Stimulated activated CD4-positive, alpha-beta T cell treated with anti-CD3 and anti-CD28 coated beads, Interleukin-4, amount 100 ng/mL, for 1 hour (primary cell): Measurements from ENCODE around the gene SLC22A7.

ENCODE experiments used
- DNase-seq: peaks from one replicate; pipeline ENCODE4 v3.0.0-alpha.2; 2020

SLC22A7 gene

DNA sequence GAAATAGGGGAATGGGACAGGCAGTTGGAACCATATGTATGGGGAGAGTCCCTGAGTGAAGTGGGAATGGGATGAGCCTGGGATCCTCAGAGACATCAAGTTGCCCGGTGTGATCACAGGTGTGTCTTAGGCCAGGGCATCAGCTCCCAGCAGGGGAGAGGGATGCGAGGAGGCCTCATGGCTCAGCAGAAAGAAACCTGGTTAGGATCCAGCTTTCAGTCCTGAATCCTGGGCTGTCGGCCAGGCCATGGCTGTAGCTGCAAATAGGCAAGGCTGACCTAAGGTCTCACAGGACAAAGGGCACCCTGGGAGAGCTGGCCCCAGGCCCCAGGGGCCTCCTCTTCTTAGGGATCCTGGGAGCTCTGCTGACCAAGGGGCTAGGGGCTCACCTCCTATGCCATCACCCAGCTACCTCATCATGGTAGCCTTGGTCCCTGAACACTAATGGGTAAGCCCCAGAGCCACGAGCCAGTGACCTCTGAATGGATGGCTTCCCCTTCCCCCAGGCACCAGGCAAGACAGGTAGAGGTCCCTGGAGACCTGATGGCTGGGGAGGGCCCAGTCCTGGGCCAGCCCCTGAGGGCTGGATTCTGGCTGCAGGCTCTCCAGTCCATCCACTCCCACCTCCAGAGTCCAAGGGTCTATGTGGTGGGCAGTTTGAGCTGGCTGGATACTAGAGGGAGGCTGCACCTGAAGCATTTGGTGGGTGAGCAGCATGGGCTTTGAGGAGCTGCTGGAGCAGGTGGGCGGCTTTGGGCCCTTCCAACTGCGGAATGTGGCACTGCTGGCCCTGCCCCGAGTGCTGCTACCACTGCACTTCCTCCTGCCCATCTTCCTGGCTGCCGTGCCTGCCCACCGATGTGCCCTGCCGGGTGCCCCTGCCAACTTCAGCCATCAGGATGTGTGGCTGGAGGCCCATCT lies at the start of gene SLC22A7:
Gene SLC22A7 (plus strand): TSS at position 617 of the 921 bp plus-strand sequence. CDS start 99 bp downstream, at position 716.
- no peak for DNase-seq

DNA sequence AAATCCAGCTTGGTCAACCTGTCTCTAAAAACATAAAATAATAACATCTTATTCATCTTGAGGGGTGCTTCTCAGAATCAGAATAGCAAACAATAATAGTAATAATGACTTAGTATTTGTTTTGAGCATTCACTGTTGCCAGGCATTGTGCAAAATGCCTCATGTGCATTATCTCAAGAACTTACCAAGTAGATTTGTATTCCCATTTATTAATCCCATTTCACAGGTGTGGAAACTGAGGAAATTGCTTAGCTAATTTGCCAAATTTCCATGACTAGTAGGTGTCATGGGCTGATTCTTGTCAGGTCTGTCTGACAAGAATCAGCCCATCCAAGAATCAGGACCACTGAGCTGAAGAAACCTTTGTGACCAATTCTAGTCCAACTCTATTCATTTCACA lies 49.3 kb upstream of the SLC22A7 start:
- DNase-seq = no peak

- no peak for DNase-seq
Observed at GRCh38 chr6:43250992-43251373, 47.1 kb upstream of the SLC22A7 start.

GRCh38 chr6:43253401-43253800 lies 44.7 kb upstream of the SLC22A7 start:
- DNase-seq = no peak

DNA sequence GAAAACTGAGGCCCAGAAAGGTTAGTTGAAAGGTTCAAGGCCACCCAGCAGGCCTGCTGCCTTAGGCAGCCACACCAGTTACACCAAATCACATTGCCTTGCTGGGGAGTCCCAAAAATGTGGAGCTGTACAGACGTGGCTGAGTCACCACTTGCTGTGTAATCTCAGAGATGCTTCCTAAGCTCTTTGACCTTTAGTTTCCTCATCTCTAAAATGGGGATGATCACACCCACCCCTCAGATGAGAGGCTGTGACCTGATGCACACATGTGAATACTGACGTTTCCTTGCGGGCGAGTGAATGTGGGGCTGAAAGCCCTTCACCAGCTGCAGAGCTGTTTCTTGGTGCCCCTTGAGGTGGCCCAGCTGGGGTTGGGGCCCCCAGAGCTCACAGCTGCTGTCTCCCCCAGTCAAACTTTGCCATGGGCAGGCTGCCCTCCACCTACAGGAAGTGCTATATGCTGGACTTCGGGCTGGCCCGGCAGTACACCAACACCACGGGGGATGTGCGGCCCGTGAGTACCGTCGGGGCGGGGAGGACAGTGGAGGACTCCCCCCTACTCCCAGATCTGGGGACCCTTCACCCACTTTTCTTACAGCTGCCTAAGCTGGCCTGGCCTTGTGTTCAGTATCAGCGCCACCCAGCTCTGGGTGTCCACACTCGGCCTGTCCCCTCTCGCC lies 43.8 kb upstream of the SLC22A7 start:
- no peak for DNase-seq

DNA sequence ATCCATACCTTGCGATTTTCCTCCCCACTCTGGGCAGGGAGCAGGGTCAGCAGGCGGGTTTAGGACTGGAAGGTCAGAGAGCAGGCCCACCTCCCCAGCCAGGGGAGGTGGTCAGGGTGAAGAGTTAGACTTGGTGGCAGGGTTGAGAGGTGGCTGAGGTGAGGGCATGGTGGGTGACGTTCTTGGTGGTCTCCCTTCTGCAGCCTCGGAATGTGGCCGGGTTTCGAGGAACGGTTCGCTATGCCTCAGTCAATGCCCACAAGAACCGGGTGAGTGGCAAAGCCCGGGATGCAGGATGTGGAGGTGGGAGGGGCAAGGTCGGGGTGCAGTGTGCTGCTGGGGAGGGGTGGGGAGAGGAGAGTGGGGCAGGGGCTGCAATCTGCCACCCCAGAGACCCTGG lies 43.2 kb upstream of the SLC22A7 start:
- no peak for DNase-seq

DNA sequence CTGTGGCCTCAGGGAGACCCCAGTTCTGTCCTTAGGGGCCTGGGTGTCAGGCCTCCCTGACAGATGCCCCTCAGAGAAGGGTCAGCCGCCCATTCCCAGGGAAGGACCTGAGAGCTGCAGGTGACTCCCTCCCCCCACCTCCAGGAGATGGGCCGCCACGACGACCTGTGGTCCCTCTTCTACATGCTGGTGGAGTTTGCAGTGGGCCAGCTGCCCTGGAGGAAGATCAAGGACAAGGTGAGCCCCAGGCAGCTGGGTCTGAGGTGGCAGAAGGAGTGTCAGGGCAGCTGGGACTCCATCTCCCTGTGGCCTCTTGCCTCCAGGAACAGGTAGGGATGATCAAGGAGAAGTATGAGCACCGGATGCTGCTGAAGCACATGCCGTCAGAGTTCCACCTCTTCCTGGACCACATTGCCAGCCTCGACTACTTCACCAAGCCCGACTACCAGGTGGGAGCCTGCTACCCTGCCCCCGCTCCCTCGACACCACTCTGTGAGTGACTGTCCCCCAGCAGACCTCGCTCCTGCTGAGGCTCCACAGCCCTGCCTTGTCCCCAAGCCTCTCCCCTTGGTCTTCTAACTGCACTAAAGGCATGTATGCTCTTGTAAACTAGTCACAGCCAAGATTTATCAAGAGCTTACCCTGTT lies 42.5 kb upstream of the SLC22A7 start:
- no peak for DNase-seq

- DNase-seq = no peak
Observed at GRCh38 chr6:43256670-43257366, 41.2 kb upstream of the SLC22A7 start.

DNA sequence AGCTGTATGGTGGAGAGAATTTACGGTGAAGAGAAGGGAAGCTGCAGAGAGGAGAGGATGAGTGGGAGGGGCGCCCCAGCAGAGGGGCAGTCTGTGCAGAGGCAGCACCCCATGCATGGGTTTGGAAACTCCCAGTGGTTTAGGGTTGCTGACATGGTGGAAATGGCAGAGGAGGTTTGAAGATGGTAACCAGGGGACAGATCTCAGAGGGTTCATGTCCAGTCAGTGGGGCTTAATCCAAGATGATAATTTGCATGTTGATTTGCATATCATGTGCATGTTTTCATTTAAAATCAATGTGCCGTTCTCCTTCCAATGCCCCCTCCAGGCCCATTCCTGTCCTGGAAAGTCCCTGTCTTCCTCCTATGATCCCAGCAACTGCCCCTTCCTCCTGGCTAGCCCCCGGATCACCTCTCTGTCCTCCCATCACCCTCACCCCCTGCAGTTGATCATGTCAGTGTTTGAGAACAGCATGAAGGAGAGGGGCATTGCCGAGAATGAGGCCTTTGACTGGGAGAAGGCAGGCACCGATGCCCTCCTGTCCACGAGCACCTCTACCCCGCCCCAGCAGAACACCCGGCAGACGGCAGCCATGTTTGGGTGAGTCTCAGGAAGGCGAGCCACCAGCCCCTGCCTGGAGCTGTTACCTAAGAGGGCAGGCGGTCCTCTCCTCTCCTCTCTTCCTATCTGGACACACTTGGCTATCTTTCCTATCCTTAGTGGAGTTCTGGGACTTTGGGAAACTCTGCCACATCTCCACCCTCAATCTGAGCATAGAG lies 40.5 kb upstream of the SLC22A7 start:
- no peak for DNase-seq

GRCh38 chr6:43258180-43258579 lies 39.9 kb upstream of the SLC22A7 start:
- DNase-seq = no peak

- DNase-seq = no peak
Observed at GRCh38 chr6:43258807-43259686, 39.0 kb upstream of the SLC22A7 start.

DNA sequence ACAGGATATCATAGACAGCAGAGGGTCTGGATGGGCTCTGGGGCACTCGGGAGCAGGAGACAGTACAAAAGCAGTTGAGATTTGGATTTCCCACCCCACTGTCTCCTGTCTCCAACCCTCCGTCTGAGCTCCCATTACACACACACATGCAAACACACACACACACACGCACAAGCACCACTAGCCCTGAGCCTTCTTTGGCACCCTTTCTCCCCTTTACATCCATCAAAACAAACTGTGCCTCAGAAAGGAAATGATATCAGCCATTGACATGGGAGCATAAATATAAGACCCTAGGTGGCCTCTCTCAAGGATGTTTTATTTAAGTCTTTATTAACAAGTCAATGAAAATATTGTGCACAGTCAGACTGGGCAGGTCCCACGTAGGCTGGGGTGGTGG lies 37.3 kb upstream of the SLC22A7 start:
- no peak for DNase-seq

- no peak for DNase-seq
Observed at GRCh38 chr6:43261198-43261597, 36.9 kb upstream of the SLC22A7 start.

DNA sequence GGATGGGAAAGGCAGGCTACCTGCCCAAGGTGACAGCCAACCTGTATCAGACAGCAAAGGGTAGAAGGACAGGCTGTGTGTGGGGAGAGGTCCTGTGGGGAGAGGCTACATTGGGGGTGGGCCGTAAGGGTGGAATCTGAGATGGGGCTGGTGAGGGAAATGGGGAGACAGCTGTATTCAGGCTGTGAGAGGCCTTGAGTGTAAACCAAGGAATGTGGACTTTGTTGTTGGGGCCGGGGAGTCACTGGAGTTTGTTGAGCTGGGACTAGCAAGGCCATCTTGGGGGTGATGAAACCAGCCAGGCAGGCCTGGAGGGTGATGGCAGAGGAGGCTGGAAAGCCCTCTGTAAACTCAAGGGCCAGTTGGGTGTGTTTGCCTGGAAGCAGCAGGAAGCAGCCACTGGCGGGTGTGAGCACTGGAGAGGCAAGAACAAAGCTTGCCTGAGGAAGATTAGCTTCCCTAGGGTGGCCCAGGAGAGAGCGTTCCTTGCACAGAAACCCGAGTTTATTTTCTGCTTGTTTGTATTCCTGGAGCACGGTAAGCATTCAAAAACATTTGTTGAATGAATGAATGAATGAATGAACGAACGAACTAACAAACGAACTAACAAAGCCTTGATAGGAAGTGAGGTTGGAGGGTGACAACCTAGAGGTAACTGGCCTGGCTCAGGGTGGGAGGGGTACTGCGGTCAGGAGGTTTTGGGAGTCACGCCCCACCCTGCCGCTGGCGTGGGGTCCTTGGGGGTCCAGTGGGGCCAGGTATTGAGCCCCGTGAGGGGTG lies 35.9 kb upstream of the SLC22A7 start:
- DNase-seq = no peak

DNA sequence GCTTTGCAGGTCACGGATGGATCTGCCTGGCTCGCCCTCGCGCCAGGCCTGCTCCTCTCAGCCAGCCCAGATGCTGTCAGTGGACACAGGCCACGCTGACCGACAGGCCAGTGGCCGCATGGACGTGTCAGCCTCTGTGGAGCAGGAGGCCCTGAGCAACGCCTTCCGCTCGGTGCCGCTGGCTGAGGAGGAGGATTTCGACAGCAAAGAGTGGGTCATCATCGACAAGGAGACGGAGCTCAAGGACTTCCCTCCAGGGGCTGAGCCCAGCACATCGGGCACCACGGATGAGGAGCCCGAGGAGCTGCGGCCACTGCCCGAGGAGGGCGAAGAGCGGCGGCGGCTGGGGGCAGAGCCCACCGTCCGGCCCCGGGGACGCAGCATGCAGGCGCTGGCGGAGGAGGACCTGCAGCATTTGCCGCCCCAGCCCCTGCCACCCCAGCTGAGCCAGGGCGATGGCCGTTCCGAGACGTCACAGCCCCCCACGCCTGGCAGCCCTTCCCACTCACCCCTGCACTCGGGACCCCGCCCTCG lies 35.2 kb upstream of the SLC22A7 start:
- no peak for DNase-seq

- DNase-seq = peak; percentile 79
Observed at GRCh38 chr6:43263314-43264178, 34.5 kb upstream of the SLC22A7 start.

DNA sequence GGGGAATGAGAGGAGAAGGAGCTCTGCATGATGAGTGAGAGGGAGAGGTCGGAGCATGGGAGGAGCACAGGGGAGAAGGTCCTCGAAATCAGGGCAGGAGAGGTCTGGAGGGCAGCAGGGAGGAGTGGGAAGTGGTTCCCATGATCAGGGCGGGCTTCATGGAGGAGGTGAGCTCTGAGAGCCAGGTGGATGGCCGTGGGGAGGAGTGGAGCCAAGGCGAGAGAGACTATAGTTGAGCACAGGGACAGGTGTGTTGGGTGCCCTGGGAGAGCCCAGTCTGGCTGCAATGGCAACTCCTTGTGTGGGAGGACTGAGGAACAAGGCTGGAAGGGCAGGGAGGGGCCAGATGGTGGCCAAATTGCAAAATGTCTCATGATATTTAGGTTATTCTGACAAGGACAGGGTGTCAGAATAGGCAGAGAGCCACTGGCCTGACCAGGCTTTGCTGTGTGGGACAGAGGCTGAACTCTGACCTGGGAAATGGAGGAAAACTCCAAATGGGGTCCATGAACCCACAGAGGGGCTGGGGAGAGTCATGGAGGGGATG lies 33.4 kb upstream of the SLC22A7 start:
- no peak for DNase-seq

DNA sequence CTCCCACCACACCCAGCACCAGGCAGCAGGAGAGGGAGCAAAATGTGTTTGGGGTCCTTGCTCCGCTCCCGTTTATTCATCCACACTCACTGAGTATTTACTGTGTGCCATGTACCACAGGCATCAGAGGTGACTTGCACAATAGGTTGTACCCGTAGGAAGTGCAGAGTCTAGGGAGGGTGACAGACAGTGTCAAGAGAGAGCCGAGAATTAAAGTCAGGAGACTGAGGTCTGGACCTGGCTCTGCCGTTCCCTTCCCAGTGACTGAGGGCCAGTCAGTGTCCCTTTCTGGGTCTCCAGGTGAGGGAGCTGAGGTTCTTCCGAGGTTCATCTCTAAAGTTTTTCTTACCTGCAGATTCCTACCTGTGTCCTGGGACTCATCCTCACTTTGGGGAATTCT lies 32.5 kb upstream of the SLC22A7 start:
- no peak for DNase-seq
